Subcutaneous abdominal adipose tissue (tissue), 5 donors: ENCODE results near the gene FGFBP3.
A peak's percentile ranks its signal among the peaks of the same experiment; 100 is the strongest.

Experiments
- H3K27ac ChIP-seq: one replicate; pipeline ENCODE4 v1.7.0; 2013; ENCODE audit warnings: low read depth, mild to moderate bottlenecking, inconsistent platforms, low read length, moderate library complexity
- H3K27me3 ChIP-seq, 5 donors: one replicate each; pipeline ENCODE4 v1.7.0; 2013; ENCODE audit warnings: low read length in 5 of 5, inconsistent platforms in 1 of 5; ENCODE audit not compliant: control insufficient read depth in 5 of 5, insufficient read depth in 4 of 5
- H3K36me3 ChIP-seq, 5 donors: one replicate each; pipeline ENCODE4 v1.7.0; 2013; ENCODE audit warnings: low read length in 5 of 5; ENCODE audit not compliant: control insufficient read depth in 5 of 5, insufficient read depth in 5 of 5
- H3K4me1 ChIP-seq, 5 donors: one replicate each; pipeline ENCODE4 v1.7.0; 2013; ENCODE audit warnings: low read length in 5 of 5, mild to moderate bottlenecking in 3 of 5, moderate library complexity in 1 of 5; ENCODE audit not compliant: control insufficient read depth in 5 of 5, insufficient read depth in 5 of 5
- H3K4me3 ChIP-seq, 5 donors: one replicate each; pipeline ENCODE4 v1.7.0; 2013; ENCODE audit warnings: low read length in 5 of 5, low read depth in 1 of 5
- H3K9ac ChIP-seq, 5 donors: one replicate each; pipeline ENCODE4 v1.7.0; 2013; ENCODE audit warnings: low read length in 5 of 5, mild to moderate bottlenecking in 4 of 5, moderate library complexity in 3 of 5
- H3K9me3 ChIP-seq, 5 donors: one replicate each; pipeline ENCODE4 v1.7.0; 2013; ENCODE audit warnings: low read length in 5 of 5; ENCODE audit not compliant: control insufficient read depth in 5 of 5
- donor health status: healthy.
- donor health status: healthy.
- donor health status: healthy.
- donor health status: healthy.
- donor health status: healthy.

The FGFBP3 gene

DNA sequence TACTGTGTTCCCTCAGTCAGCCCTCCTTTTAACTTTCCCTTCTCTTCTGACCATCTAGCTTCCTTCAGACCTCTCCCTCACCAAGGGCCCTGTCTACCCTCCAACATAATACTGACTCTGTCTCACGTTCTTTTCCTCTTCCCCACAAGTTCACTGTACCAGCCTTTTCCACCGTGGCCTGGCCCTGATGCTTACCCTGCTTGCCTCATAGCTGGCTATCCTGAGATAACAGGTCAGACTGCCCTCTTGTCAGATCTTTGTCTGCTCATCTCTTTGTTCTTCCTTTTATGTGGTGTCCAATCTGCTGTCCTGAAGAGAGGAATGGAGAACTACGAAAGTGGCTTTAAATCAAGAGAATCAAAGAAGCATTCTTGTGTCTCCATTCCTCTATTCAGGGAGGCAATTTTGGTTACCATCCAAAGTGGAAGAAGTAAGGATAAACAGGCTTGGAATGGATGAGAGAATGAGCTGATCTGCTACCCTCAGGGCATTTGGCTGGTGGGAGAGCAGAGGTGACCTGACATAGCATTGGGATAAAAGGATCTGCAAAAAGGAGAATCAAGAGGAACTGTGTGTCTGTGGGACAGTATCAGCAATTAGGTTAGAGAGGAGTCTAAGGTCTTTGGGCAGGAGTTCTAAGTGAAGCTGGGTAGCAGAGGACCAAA is 22.4 kb upstream of the FGFBP3 start:
- peaks cover 16 to 26% (median 17%) of the 10 kb centered on the region in 5 donors for H3K36me3 ChIP-seq
- no peaks in the 10 kb centered on the region for H3K9me3 ChIP-seq
- no peak overlapping the region for H3K27ac ChIP-seq
- no peaks in the 10 kb centered on the region for H3K4me1 ChIP-seq
- H3K27me3 ChIP-seq = no peaks in the 10 kb centered on the region
- no peak overlapping the region for H3K4me3 ChIP-seq
- H3K9ac ChIP-seq = no peak overlapping the region

DNA sequence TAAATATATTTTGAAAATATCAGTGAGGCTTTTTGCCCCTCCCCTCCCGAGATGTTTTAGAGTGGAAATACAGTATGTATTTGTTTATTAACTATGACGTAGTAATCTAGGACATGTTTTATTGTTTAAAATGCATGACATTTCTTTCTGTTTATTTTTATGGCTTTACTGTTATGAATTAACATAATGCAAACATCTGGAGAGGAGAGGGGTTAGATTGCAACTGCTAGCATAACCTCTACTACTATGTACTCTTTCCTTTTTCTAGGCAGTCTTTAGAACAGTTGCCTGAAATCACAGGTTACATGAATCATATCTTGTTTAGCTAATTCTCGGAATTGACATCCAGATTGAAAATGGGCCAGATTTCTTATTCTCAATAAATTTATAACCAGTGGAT is 21.7 kb upstream of the FGFBP3 start:
- Histone ChIP-seq H3K4me3 (no peak overlapping the region), H3K9me3 (no peaks in the 10 kb centered on the region), H3K27me3 (no peaks in the 10 kb centered on the region), H3K4me1 (no peaks in the 10 kb centered on the region), H3K36me3 (peaks cover 9 to 19% (median 14%) of the 10 kb centered on the region in 5 donors), H3K9ac (peak overlapping the region in 1 of 5 donors; percentile 23), H3K27ac (no peak overlapping the region)

DNA sequence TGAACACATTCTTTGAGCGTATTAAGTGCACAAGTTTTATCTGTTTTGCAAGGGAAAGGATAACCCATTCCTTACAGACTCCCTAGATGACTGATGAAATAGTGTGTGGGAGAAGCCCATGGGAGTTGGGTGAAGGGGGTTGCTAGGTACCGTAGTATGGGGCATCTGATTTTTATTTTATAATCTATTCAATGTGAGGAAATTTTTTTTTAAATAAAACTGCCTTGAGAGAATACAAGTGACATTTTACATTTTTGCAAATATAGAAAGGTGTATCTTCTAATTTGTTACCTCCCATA is 15.7 kb upstream of the FGFBP3 start:
- Histone ChIP-seq H3K9me3 (no peaks in the 10 kb centered on the region), H3K27me3 (no peaks in the 10 kb centered on the region), H3K36me3 (peaks cover 0 to 6% (median 0%) of the 10 kb centered on the region in 5 donors), H3K9ac (peak overlapping the region; percentile 88 to 99 (median 96)), H3K4me3 (peak overlapping the region; percentile 84 to 98 (median 91)), H3K27ac (no peak overlapping the region), H3K4me1 (peaks cover 0 to 21% (median 16%) of the 10 kb centered on the region in 5 donors)

- H3K4me3 ChIP-seq = peak overlapping the region; percentile 84 to 98 (median 91)
- H3K36me3 ChIP-seq = peaks cover 0 to 6% (median 0%) of the 10 kb centered on the region in 5 donors
- peak overlapping the region; percentile 88 to 99 (median 96) for H3K9ac ChIP-seq
- no peaks in the 10 kb centered on the region for H3K27me3 ChIP-seq
- H3K27ac ChIP-seq = peak overlapping the region; percentile 55
- H3K4me1 ChIP-seq = peaks cover 0 to 21% (median 16%) of the 10 kb centered on the region in 5 donors
- H3K9me3 ChIP-seq = peaks cover 0 to 4% (median 0%) of the 10 kb centered on the region in 5 donors
These were observed 15.1 kb upstream of the FGFBP3 start for GRCh38 chr10:91924212-91925021.

DNA sequence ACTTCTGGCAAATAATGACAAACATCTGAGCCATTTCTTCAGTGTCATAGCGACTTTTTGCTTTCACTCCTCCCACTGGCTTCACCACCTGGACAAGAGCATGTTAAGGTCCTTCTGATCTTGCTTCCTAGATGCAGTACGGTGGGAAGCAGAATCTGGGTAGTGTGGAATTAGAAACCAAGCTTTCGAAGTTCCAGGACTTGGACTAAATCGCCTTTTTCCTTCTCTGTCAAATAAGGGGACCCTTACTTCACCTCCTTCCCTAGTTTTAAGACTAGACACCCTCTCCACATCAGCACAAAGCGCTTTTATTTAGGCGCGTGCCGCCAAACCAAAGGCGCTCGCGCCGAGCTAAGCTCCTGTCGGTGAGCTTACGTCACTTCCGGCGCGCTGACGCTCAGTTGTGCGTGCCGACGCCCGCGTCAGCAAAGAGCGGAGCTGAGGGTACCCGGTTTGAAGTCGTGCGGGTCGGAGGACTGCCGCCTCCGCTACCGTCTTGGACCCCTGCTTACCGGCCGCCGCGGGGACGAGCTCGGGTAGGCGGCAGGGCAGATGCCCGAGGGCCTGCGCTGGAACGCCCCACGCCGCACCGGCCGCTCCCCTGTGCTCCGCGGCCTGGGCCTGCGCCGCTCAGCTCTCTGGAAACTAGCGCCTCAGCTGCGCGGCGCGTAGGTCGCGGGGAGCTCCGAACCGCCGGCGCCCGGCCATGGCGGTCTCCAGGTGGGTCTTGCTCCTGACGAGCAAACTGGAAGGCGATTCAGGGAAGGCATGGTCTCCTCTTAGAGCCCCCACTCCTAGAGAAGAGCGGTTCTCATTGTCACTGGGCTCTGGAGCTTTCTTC is 14.3 kb upstream of the FGFBP3 start, which contains the start of gene BTAF1:
Gene BTAF1 (plus strand): TSS at position 400 of the 841 bp plus-strand sequence. CDS start 307 bp downstream, at position 707.
- Histone ChIP-seq H3K4me1 (peaks cover 0 to 21% (median 16%) of the 10 kb centered on the region in 5 donors), H3K4me3 (peak within 1 kb of the TSS; percentile 85 to 98 (median 91)), H3K27ac (peak within 1 kb of the TSS; percentile 55), H3K9me3 (peaks cover 0 to 5% (median 0%) of the 10 kb centered on the region in 5 donors), H3K27me3 (no peaks in the 10 kb centered on the region), H3K36me3 (peaks cover 0 to 6% (median 0%) of the 10 kb centered on the region in 5 donors), H3K9ac (peak within 1 kb of the TSS; percentile 88 to 99 (median 96))

DNA sequence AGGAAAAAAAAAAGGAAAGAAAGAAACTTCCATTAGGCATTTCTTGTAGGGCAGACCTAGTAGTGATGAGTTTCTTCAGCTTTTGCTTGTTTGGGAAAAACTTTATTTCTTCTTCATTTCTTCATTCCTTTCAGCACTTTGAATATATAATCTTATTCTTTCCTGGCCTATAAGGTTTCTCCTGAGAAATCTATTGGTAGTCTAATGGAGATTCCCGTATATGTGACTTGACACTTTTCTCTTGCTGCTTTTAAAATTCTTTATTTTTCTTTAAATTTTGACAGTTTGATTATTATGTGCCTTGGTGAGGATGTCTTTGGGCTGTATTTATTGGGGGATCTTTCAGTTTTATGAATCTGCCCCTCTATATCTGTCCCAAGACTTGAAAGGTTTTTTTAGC is 10.4 kb upstream of the FGFBP3 start:
- H3K9me3 ChIP-seq = peaks cover 0 to 5% (median 0%) of the 10 kb centered on the region in 5 donors
- no peak overlapping the region for H3K27ac ChIP-seq
- H3K4me3 ChIP-seq = no peak overlapping the region
- H3K36me3 ChIP-seq = no peaks in the 10 kb centered on the region
- peaks cover 0 to 14% (median 10%) of the 10 kb centered on the region in 5 donors for H3K4me1 ChIP-seq
- H3K27me3 ChIP-seq = peaks cover 0 to 3% (median 0%) of the 10 kb centered on the region in 5 donors
- no peak overlapping the region for H3K9ac ChIP-seq

DNA sequence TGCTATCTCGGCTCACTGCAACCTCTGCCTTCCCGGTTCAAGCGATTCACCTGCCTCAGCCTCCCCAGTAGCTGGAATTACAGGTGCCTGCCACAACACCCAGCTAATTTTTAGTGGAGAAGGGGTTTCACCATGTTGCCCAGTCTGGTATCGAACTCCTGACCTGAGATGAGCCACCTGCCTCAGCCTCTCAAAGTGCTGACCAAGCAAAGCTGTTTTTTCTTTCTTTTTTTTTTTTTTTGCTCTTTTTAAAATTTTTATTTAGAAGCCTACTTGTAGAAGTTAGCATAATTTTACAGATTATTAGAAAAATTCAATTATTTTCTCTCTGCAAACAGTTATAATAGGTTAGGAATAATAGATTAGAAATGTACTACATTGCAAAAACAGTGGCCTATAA is 1.2 kb upstream of the FGFBP3 start:
- Histone ChIP-seq H3K4me1 (peaks cover 0 to 22% (median 21%) of the 10 kb centered on the region in 5 donors), H3K36me3 (no peaks in the 10 kb centered on the region), H3K9ac (no peak overlapping the region), H3K27me3 (no peaks in the 10 kb centered on the region), H3K4me3 (no peak overlapping the region), H3K27ac (no peak overlapping the region), H3K9me3 (no peaks in the 10 kb centered on the region)

GRCh38 chr10:91908337-91909116 is 759 bp downstream of the FGFBP3 start:
- H3K4me3 ChIP-seq = peak overlapping the region; percentile 81 to 90 (median 86)
- peak overlapping the region; percentile 42 to 75 (median 71) for H3K9ac ChIP-seq
- peak overlapping the region; percentile 58 for H3K27ac ChIP-seq
- H3K4me1 ChIP-seq = peaks cover 0 to 22% (median 21%) of the 10 kb centered on the region in 5 donors
- no peaks in the 10 kb centered on the region for H3K36me3 ChIP-seq
- no peaks in the 10 kb centered on the region for H3K9me3 ChIP-seq
- H3K27me3 ChIP-seq = no peaks in the 10 kb centered on the region

GRCh38 chr10:91907914-91908336 is 1.4 kb downstream of the FGFBP3 start:
- peak overlapping the region; percentile 74 to 90 (median 83) for H3K4me3 ChIP-seq
- peak overlapping the region in 4 of 5 donors; percentile 42 to 75 (median 69) for H3K9ac ChIP-seq
- H3K27me3 ChIP-seq = no peaks in the 10 kb centered on the region
- no peaks in the 10 kb centered on the region for H3K36me3 ChIP-seq
- no peaks in the 10 kb centered on the region for H3K9me3 ChIP-seq
- peaks cover 0 to 22% (median 21%) of the 10 kb centered on the region in 5 donors for H3K4me1 ChIP-seq
- peak overlapping the region; percentile 58 for H3K27ac ChIP-seq
